Measurements from ENCODE around the gene ATG13.

DNA sequence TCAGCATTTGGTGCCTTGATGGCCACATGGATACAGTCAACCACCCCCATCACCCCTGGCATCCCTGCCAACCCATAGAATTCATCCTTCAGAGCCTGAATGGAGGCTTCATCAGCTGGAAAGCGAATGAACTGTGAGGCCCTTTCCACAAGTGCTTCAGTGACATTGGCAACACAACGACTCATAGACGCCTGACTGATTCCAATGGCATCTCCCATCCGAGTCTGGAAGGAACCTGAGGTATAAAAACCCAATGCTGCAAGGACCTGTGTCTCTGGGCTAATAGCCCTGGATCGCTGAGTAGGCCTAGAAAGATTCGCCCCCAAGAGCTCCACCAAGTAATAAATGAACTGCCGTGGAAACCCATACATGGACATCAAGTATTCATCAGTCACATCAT is 1.6 kb upstream of the ATG13 start:
- TF ChIP-seq, protein P1, sequence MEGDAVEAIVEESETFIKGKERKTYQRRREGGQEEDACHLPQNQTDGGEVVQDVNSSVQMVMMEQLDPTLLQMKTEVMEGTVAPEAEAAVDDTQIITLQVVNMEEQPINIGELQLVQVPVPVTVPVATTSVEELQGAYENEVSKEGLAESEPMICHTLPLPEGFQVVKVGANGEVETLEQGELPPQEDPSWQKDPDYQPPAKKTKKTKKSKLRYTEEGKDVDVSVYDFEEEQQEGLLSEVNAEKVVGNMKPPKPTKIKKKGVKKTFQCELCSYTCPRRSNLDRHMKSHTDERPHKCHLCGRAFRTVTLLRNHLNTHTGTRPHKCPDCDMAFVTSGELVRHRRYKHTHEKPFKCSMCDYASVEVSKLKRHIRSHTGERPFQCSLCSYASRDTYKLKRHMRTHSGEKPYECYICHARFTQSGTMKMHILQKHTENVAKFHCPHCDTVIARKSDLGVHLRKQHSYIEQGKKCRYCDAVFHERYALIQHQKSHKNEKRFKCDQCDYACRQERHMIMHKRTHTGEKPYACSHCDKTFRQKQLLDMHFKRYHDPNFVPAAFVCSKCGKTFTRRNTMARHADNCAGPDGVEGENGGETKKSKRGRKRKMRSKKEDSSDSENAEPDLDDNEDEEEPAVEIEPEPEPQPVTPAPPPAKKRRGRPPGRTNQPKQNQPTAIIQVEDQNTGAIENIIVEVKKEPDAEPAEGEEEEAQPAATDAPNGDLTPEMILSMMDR (IDR thresholded peaks at IDR 0.05), result no peak
- no peak for TF ChIP-seq POLR2A (IDR thresholded peaks at IDR 0.05)
